ENCODE measurements around the gene METTL15.
"Not testable (repeated sequence)": the region's sequence is repeated elsewhere in the genome, so short reads cannot be mapped to it uniquely, and the experiment has no call there.

Gene METTL15

DNA sequence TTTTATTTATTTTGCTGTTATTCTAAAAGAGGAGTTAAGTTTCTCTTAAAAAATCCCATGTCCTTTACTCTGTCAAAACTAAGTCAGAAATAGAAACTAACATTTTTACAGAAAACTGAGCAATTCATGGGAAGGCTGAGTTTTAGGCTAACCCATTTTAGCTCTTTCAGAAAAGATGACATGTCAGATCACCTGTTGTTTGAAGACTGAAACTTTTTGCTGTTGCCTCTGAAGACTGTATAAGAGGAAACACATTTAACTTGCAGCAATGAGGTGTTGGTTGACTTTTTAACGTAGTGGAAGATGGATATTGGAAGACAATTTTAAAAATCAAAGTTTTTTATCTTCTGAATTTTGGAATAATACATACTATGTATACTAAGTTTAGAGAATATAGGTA is 115.4 kb downstream of the METTL15 start:
- DNase-seq, result no peak

DNA sequence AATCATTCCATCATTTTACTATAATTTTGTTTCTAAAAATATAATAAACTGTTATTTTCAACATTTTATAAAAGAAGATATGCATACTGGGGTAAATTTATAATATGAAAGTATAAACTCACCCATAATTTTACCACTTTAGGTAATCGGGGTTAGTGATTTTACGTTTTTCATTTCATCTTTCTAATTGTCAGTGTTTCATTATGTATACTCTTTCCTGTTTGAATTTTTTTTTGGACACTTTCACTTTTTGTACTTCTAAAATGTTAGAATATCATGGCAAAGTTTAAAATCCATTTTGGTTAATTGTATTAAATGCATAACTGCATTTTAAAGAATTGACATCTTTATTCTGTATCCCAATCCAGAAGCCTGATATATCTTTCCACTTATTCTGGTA is 115.8 kb downstream of the METTL15 start:
- no peak for DNase-seq

DNA sequence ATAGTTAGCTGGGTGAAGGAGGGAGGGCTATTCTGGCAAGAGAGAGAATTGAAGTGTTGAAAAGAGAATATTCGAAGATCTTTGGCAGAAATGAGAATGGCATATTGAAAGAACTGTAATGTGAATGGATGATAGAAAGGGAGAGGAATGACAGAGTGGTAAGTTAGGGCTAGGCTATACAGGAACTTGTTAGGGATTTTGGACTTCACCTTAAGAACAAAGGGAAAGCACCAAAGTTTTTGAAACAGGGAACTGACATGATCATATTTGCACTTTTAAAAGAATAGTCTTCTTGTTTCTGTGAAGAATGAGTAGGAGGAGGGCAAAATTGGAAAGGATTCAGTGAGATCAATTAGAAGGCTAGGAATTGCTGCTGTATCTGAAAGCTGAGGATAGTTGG is 119.3 kb downstream of the METTL15 start:
- DNase-seq, result no peak

DNA sequence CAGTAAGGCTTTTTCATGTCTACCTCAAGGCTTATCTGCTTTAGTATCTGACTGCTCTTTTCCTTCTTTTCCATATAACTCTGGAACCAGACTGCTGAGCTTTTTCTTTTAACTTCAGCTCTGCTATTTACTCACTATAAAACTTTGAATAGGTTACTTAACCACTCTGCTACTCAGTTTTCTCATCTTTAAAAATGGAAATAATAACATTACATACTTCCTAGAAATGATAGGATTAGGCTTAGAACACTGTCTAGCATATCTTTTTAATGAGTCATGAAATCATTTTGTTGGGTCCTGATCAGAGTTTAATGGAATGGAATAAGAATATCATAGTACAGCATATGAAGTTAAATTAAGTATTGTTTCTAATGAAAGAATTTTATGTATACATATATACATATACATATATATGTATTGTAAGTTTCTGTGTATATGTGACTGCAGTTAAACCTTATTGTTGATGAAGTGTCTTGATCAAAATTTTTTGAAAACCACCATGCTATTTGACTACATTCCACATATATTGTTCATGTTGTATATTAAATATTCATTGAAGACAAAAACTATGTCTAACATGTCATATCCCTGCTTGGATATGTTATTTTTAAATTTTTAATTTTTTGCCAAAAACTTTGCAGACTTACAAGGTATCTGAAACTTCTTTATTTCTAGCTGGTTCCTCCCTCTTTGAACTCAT is 120.2 kb downstream of the METTL15 start:
- DNase-seq, result no peak

DNA sequence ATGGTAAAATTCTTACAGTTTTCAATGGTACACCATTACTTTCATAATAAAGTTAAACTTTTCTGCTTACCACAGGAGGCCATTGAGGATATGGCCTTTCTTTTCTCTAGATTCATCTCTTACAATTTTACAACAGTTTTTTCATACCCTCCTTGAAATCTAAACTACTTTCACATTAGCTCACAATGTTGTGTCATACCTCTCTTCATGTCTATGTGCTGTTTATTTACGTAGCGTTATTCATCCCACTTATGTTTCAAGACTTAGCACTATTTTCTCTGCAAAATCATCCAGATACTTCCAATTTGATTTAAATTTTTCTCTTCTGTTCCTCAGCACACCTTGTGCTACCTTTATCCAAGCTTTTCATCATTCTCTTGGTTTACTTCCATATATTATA is 123.3 kb downstream of the METTL15 start:
- no peak for DNase-seq

DNA sequence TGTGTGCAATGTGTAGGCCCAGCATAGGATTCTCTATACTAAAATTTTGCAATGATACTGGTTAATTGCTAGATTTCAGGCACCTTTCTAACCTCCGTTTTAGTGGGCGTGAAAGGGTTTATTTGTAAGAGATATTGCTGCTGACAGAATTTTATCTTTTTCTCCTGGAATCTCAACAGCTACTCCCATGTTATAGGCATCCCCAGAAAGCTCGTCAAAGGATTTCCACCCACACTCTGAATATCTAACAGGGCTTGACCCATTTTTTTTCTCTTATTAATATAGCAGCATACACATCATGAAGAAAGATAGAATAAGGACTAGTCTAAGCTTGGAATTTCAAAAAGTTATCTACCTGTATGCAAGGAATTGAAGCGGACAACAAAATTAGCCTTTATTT is 124.5 kb downstream of the METTL15 start:
- DNase-seq, result no peak

DNA sequence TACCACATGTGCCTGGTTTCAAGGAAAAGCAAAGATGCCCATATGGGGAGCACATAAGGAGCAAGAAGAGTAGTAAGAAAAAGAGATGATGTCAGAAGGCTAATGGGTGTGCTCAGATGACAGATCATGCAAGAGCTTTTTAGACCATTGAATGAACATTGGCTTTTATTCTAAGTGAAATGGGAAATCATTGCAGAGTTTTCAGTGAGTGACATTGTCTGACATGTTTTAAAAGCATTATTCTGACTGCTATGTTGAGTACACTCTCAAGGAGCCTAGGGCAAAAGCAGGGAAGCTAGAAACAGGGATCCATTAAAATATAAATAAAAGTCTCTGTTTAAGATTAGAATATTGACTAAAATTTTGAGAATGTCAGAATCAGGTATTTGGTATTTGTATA is 133.6 kb downstream of the METTL15 start:
- DNase-seq, result no peak

DNA sequence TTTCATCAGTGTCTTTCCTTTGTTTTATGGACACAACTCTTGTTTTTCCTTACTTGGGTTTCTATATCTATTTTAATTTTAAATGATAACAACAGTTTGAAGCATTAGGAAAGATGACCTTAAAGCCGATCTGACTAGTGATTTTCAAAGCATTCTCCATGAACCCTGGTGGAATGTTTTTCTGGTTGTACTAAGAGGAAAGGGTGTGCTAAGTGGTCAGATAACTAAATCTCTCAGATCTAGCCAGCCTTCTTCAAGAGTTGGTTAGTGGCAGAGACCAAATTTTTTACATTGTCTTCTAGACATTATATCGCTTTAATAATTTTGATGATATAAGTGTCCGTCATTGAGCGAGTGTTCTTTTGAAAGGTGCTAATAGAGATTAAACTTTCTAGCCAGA is 134.4 kb downstream of the METTL15 start:
- DNase-seq, result no peak

DNA sequence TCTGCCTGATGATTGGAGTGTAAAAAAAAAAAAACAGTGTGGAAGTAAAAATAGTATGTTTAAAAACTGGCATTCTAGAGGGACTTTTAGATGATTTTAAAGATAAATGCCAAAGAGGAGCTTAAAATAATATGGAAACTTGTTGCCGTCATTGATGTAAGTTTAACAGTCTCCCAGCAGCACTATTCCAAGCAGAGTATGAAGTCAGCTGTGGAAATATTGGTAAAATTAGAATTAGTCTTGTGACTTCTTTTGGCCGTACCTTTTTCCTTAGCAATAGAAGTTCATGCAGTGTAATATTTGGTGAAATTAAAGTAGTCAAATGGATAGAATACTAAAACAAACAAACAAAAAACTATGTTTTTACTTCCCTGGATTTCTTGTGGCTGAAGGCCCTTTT is 134.9 kb downstream of the METTL15 start:
- DNase-seq, result no peak

DNA sequence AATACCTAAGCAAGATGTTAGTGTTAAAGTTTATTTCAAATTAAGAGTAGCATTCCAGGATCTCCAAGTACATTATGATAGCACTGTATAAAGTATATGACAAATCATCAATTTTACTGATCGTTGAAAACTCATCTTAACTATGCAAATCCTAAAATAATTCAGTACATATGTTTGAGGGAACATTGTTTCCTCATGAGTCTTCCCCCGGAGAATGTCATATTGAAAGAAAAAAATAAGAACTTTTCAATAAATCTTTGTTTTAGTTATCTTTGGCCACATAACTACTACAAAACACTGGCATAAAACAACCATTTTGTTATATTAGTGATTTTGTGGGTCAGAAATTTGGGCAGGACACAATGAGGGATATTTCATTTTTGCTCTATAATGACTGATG is 135.4 kb downstream of the METTL15 start:
- no peak for DNase-seq

DNA sequence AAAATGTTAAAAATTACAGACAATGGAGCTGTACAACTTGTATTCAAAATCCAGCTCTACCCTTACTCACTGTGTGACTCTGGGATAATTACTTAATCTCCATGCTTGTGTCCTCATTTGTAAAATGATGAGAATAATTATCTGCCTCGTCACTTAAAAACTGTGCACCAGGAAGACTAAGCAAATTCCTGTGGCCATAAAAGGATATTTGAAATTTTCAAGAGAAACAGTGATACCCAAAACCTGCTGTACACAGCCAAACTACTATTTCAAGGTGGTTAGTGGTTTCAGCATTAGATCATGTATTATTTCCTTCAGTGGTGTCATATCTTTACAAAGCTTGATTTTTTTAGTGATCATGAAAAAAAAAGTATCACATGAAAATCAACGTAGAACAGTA is 136.9 kb downstream of the METTL15 start:
- DNase-seq, result no peak

DNA sequence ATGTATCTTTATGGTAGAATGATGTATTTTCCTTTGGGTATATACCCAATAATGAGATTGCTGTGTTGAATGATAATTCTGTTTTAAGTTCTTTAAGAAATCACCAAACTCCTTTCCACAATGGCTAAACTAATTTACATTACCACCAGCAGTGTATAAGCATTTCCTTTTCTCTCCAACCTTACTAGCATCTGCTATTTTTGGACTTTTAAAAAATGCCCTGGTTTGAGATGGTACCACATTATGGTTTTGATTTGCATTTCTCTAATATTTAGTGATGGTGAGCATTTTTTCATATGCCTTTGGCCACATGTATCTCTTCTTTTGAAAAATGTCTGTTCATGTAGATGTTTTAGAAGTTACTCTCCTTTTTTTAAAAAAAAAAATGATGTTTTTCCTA is 142.0 kb downstream of the METTL15 start:
- no peak for DNase-seq

DNA sequence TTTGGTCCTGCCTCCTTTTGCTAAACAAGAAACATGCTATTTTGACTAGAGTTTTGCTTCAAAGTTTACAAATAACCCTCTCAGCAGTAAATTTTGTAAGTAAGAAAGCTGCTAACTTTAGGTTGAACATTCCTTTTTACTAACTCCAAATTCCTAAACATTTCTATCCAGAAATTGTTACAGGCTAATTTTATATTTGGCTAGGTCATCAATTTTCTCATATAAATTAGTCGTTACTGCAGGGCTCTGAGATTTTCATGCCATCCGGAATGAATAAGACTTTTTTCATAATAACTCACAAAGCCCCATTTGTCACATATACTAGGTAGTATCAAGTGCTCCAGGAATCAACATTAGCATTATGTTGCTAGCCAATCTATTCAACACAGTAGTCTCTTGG is 143.1 kb downstream of the METTL15 start:
- no peak for DNase-seq

DNA sequence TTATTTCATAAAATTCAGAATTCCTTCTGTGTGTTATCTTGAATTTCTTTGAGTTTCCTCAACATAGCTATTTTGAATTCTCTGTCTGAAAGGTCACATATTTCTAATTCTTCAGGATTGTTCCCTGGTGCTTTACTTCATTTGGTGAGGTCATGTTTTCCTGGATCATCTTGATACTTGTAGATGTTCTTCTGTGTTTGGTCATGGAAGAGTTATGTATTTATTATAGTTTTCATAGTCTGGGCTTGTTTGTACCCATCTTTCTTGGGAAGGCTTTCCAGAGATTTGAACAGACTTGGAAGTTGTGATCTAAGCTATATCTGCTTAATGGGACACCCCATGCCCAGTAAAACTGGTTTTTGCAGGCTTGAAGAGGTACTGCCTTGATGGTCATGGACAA is 149.6 kb downstream of the METTL15 start:
- DNase-seq, result no peak

DNA sequence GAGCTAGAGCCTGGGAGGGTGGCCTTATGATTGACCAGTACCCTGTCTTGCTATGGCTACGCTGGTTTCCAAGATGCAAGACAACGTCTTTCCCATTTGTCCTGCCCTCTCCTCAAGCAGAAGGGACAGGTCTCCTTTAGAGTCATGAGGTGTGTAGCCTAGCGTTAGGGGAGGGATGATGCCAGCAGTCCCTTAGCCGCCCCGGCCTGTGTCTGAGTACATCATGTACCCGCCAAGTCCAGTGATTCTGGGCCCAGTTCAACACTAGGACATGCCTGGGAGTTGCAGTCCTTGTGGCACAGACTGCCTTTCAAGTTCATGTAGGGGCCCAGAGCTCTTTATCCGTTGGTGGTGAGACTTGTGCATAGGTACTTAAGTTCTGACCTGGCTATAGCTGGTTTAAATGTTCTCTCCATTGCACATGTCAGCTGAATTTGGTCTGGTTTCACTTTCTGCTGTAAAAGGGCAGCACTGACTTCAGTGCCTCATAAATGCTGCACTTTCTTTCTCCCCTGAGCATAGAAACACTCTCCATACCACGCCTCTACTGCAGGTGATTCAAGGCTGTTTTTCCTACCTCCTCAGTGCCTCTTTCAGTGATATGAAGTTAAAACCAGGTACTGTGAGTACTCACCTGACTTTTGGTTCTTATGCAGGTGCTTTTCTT is 151.1 kb downstream of the METTL15 start:
- no peak for DNase-seq

DNA sequence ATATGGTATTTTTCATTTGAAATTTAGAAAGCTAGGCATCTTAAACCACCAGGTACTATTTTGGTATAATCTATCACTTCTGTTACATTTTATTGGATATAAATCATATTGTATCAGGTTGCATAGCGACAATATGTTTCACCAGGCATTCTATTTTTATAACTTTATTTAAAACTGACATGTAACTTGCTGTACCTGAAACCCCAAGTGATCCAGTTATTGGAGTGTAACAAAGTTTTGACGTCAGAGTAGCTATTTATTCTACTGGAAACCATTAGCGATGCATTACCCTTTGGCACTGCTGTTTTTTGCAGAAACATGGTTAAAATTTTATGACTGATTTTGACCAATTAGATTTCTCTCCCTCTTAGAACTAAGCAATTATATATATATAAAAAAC is 160.7 kb downstream of the METTL15 start:
- no peak for DNase-seq

DNA sequence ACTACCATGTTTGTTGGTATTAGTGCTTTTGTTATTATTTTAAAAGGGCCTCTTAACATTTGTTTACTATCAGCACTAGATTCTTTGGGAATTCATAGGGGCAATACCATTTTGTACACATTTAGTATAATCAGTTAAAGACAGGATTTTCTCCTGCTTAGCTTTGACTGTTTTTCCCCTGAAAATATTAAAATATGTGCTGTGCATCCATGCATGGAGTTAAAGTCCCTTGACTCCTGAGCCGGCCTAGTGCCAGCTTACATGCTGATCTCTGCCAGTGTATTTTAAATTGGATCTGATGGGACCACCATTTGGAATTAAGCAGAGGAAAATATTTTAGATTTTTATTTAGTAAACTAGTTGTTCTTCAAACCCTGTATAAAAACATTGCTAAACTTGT is 161.4 kb downstream of the METTL15 start:
- no peak for DNase-seq

DNA sequence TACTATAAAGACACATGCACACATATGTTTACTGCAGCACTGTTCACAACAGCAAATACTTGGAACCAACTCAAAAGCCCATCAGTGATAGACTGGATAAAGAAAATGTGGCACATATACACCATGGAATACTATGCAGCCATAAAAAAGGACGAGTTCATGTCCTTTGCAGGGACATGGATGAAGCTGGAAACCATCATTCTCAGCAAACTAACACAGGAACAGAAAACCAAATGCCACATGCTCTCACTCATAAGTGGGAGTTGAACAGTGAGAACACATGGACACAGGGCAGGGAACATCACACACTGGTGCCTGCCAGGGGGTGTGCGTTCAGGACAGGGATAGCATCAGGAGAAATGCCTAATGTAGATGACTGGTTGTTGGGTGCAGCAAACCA is 164.1 kb downstream of the METTL15 start:
- not testable (repeated sequence) for DNase-seq

DNA sequence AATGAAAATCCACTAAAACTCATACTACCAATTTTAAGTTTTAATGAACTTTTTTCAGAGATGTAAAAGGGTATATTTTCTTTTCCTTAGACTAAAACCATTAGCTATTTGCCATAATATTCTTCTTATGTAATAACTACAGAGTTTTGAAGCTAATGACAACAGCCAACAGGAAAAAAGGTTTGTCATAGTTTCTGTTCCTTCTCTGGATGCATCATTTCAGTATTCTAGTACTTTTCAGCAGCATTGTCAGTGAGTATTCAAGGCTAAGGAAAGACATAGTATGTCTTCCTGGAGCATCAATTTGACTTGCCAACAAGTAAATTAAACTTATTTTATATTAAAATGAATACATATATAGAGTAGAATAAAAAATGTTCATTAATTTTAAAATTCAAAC is 166.0 kb downstream of the METTL15 start:
- no peak for DNase-seq

DNA sequence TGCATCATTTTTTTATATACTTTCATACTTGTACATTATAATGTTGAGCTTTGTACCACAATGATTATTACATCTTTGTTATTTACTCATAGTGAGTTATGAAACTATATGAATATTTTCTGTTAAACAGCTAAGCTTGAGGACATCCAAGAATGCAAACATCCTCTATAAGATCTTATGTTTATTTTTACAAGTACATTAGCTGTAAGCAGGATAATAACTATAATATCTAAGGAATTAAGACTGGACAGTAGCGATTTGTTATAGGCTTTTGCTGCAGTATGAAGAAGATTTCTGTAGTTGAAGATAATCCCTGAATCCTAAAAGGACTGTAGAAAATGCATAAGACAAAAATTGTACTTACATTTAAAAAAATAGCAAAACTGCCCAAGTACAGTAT is 176.0 kb downstream of the METTL15 start:
- DNase-seq, result no peak

DNA sequence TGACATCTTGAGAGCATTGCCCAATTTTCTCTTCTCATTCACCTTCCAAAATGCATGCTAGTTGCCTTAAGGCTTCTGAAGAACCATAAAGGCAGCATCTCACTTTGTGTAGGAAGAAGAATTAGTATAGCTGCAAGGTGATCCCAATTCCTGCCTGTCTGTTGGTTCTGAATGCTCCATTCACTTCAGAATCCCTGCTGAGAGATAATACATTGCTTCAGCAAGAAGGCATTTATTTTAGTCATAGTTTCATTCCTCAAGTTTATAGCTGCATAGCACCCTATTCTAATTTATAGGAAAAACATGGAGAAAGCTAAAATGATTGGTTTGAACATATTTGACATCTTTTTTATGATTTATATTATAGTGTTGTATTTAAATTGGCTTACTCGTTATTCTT is 181.3 kb downstream of the METTL15 start:
- no peak for DNase-seq

DNA sequence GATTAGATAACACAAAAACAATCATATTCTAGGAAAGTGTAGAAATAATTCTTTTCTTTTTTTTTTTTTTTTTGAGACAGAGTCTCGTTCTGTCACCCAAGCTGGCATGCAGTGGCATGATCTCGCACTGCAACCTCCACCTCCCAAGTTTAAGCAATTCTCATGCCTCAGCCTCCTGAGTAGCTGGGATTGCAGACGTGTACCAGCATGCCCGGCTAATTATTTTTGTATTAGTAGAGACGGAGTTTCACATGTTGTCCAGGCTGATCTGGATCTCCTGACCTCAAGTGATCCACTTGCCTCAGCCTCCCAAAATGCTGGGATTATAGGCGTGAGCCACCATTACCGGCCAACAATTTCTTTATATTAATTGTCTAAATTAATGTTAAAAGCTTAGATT is 182.8 kb downstream of the METTL15 start:
- DNase-seq, result not testable (repeated sequence)

DNA sequence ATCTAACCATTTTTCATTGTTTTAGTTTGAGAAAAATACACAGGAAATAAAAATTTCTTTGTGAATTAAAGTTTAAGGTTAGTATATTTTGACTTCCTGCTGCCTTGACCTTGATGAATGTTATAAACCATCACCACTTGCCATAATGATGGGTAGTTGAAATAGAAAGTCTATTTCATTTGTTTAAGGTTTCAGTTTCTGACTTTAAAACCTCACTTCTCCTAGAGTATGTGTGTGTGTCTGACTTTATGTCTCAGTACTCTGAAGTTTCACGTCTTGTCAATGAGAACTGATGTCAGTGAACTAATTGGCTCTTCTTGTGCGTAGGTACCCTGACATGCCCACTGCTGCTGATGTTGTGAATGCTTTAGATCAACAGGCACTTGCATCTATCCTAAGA is 188.2 kb downstream of the METTL15 start:
- DNase-seq, result no peak

DNA sequence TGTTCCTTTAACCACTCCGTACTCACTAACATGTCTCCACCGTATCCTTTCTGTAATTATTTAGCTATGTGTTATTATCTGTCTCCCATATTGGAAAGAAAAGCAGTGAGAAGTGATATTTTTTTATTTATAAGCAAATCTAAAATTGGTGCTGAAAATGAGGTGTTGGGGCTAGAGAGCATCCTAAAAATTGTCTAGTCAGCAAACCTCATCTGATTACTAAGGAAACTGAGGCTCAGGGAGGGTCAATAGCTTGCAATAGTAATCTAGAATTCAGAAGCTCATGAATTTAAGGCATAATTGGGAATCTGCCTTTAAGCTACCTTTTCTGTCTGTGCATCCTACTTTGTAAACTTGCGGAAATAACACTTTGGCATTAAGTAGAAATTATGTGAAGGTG is 190.0 kb downstream of the METTL15 start:
- DNase-seq, result no peak
